NOMO-1 treated with DMSO at 0.1 percent for 48 hours (cell line): ENCODE measurements around the gene ANP32A.

Experiments used
- DNase-seq: peaks from one replicate; lab custom pipeline; 2025; ENCODE audit not compliant: unreplicated experiment; lab: John Stamatoyannopoulos, UW

The ANP32A gene

GRCh38 chr15:68800875-68801274, 19.8 kb downstream of the ANP32A start:
- no peak for DNase-seq

GRCh38 chr15:68798346-68799094, 22.2 kb downstream of the ANP32A start:
- no peak for DNase-seq

GRCh38 chr15:68797599-68798345, 22.9 kb downstream of the ANP32A start:
- DNase-seq = no peak

- no peak for DNase-seq
Observed at GRCh38 chr15:68797191-68797590, 23.5 kb downstream of the ANP32A start.

- DNase-seq = no peak
Observed at GRCh38 chr15:68796576-68796975, 24.1 kb downstream of the ANP32A start.

- peak; percentile 92 for DNase-seq
Observed at GRCh38 chr15:68795298-68795848, 25.3 kb downstream of the ANP32A start.

GRCh38 chr15:68794863-68795262, 25.8 kb downstream of the ANP32A start:
- DNase-seq = peak; percentile 53

- no peak for DNase-seq
Observed at GRCh38 chr15:68794307-68794706, 26.4 kb downstream of the ANP32A start.

GRCh38 chr15:68793776-68794175, 26.9 kb downstream of the ANP32A start:
- no peak for DNase-seq

GRCh38 chr15:68792901-68793766, 27.6 kb downstream of the ANP32A start:
- no peak for DNase-seq

- DNase-seq = peak; percentile 37
Observed at GRCh38 chr15:68791431-68792283, 29.0 kb downstream of the ANP32A start.

- no peak for DNase-seq
Observed at GRCh38 chr15:68790910-68791309, 29.8 kb downstream of the ANP32A start.

- no peak for DNase-seq
Observed at GRCh38 chr15:68790242-68790575, 30.5 kb downstream of the ANP32A start.

- no peak for DNase-seq
Observed at GRCh38 chr15:68789534-68790241, 31.0 kb downstream of the ANP32A start.

- DNase-seq = no peak
Observed at GRCh38 chr15:68789091-68789490, 31.6 kb downstream of the ANP32A start.

GRCh38 chr15:68788264-68788624, 32.5 kb downstream of the ANP32A start:
- no peak for DNase-seq

GRCh38 chr15:68787609-68788263, 33.0 kb downstream of the ANP32A start:
- DNase-seq = no peak

GRCh38 chr15:68786753-68787152, 33.9 kb downstream of the ANP32A start:
- DNase-seq = no peak

GRCh38 chr15:68785541-68785940, 35.2 kb downstream of the ANP32A start:
- no peak for DNase-seq
